ENCODE measurements around the gene NFATC4. TPM values are rescaled to one million over a fixed set of nuclear protein-coding genes. Genes with fewer than 3 reads are reported as not detected.

NFATC4 gene
- total RNA-seq, 1 experiment from 2014 or later, result 60.7 TPM

- H3K27ac Mint-ChIP-seq, result no peak overlapping the region
- DNase-seq (ENCODE audit: low spot score) (no peak), ATAC-seq (no peak)
- TF ChIP-seq EMX1 (CRISPR knock-in tag; IDR thresholded peaks at IDR 0.05) (no peak), TEAD1 (CRISPR knock-in tag; IDR thresholded peaks at IDR 0.05) (no peak), IRF1 (CRISPR knock-in tag; IDR thresholded peaks at IDR 0.05) (no peak), NFATC4 (CRISPR knock-in tag; IDR thresholded peaks at IDR 0.05) (no peak), CREM (CRISPR knock-in tag; IDR thresholded peaks at IDR 0.05) (no peak), FOXP4 (CRISPR knock-in tag; IDR thresholded peaks at IDR 0.05) (no peak)
- H3K9me3 Mint-ChIP-seq, result no peaks in the 10 kb centered on the region
- no peaks in the 10 kb centered on the region; the same call in 1 of the 2 replicates for H3K4me1 Mint-ChIP-seq
- peaks cover 78% of the 10 kb centered on the region for H3K27me3 Mint-ChIP-seq (ENCODE audit: low read depth)
- ChIA-PET POLR2A (no interaction called here), CTCF (interaction anchor here (0.6 to 3.9 kb wide), 4 partner anchors 10 to 109 kb away, joined by 3 to 22 read pairs (median 19); partner anchors contain the start of gene CIDEB)
- H3K4me3 Mint-ChIP-seq, result no peak overlapping the region
- no peaks in the 10 kb centered on the region for H3K36me3 Mint-ChIP-seq
Measured at GRCh38 chr14:24322672-24323071, 45.3 kb upstream of the NFATC4 start.

GRCh38 chr14:24323341-24323740 is 44.6 kb upstream of the NFATC4 start:
- Mint-ChIP-seq H3K4me1 (no peaks in the 10 kb centered on the region; the same call in 1 of the 2 replicates), H3K36me3 (no peaks in the 10 kb centered on the region), H3K9me3 (no peaks in the 10 kb centered on the region), H3K27me3 (ENCODE audit: low read depth) (peaks cover 73% of the 10 kb centered on the region), H3K4me3 (no peak overlapping the region), H3K27ac (no peak overlapping the region)
- CTCF ChIA-PET, result interaction anchor here (0.9 to 3.9 kb wide), 5 partner anchors 10 to 114 kb away, joined by 3 to 22 read pairs (median 18); partner anchors contain the start of gene CIDEB
- DNase-seq (ENCODE audit: low spot score), result no peak
- no peak for ATAC-seq
- TF ChIP-seq PREB (CRISPR knock-in tag; IDR thresholded peaks at IDR 0.05; ENCODE audit: borderline replicate concordance) (no peak), GRHL2 (CRISPR knock-in tag; IDR thresholded peaks at IDR 0.05; ENCODE audit: insufficient replicate concordance, severe bottlenecking) (no peak), MLX (CRISPR knock-in tag; IDR thresholded peaks at IDR 0.05) (no peak), CBFB (CRISPR knock-in tag; IDR thresholded peaks at IDR 0.05; ENCODE audit: low read depth) (no peak)
- POLR2A ChIA-PET, result no interaction called here

- Mint-ChIP-seq H3K9me3 (no peaks in the 10 kb centered on the region), H3K27me3 (ENCODE audit: low read depth) (peaks cover 73% of the 10 kb centered on the region), H3K4me3 (no peak overlapping the region), H3K27ac (no peak overlapping the region), H3K36me3 (no peaks in the 10 kb centered on the region), H3K4me1 (no peaks in the 10 kb centered on the region; the same call in 1 of the 2 replicates)
- ChIA-PET POLR2A (no interaction called here), CTCF (interaction anchor here (0.9 to 3.9 kb wide), 5 partner anchors 9 to 113 kb away, joined by 3 to 22 read pairs (median 18); partner anchors contain the start of gene CIDEB)
- DNase-seq (ENCODE audit: low spot score) (no peak), ATAC-seq (no peak)
- TF ChIP-seq GTF2I (CRISPR knock-in tag; conservative IDR thresholded peaks at IDR 0.05) (no peak), ATF2 (CRISPR knock-in tag; IDR thresholded peaks at IDR 0.05; ENCODE audit: borderline replicate concordance, low read depth) (no peak), HMGA2 (CRISPR knock-in tag; IDR thresholded peaks at IDR 0.05) (no peak), STAT6 (CRISPR knock-in tag; conservative IDR thresholded peaks at IDR 0.05; ENCODE audit: low read depth) (no peak), JAZF1 (CRISPR knock-in tag; IDR thresholded peaks at IDR 0.05) (no peak), PREB (CRISPR knock-in tag; IDR thresholded peaks at IDR 0.05; ENCODE audit: borderline replicate concordance) (no peak), E2F1 (CRISPR knock-in tag; IDR thresholded peaks at IDR 0.05) (no peak), ATF6 (CRISPR knock-in tag; IDR thresholded peaks at IDR 0.05) (no peak), ZBTB21 (CRISPR knock-in tag; IDR thresholded peaks at IDR 0.05; ENCODE audit: borderline replicate concordance) (no peak), NFATC4 (CRISPR knock-in tag; IDR thresholded peaks at IDR 0.05) (no peak)
Measured at GRCh38 chr14:24324024-24324423, 44.0 kb upstream of the NFATC4 start.
